ENCODE results near the gene CAMSAP1.

CAMSAP1 gene

GRCh38 chr9:135771401-135772051 lies 135.8 kb downstream of the CAMSAP1 start:
- Histone ChIP-seq H3K27ac (ENCODE audit: low read depth, low read length, poor library complexity, severe bottlenecking) (no peak overlapping the region), H3K4me3 (ENCODE audit: low read depth, low read length, poor library complexity, severe bottlenecking) (no peak overlapping the region), H3K9ac (ENCODE audit: low read length) (no peak overlapping the region), H4K20me1 (ENCODE audit: insufficient read depth, low read length) (no peaks in the 10 kb centered on the region), H3K9me3 (ENCODE audit: low read length) (no peaks in the 10 kb centered on the region), H3K4me2 (ENCODE audit: low read length) (no peak overlapping the region), H3K27me3 (ENCODE audit: insufficient read depth, low read length) (no peaks in the 10 kb centered on the region), H3F3A (ENCODE audit: insufficient read depth, low read length) (no peaks in the 10 kb centered on the region), H3K9me2 (ENCODE audit: low read depth, low read length) (no peaks in the 10 kb centered on the region), H3K4me1 (ENCODE audit: insufficient read depth, low read length, severe bottlenecking) (no peaks in the 10 kb centered on the region), H2AFZ (ENCODE audit: low read length) (no peak overlapping the region), H3K36me3 (ENCODE audit: insufficient read depth, low read length) (no peaks in the 10 kb centered on the region), H3K79me2 (ENCODE audit: insufficient read depth, low read length) (no peaks in the 10 kb centered on the region)
- TF ChIP-seq EZH2 (IDR thresholded peaks at IDR 0.05; ENCODE audit: borderline replicate concordance, low read length) = no peak
- no peak for TF ChIP-seq CTCF (IDR thresholded peaks at IDR 0.05; ENCODE audit: low read length)

- Histone ChIP-seq H3K4me3 (ENCODE audit: low read depth, low read length, poor library complexity, severe bottlenecking) (no peak overlapping the region), H3K9me2 (ENCODE audit: low read depth, low read length) (no peaks in the 10 kb centered on the region), H3K27ac (ENCODE audit: low read depth, low read length, poor library complexity, severe bottlenecking) (no peak overlapping the region), H3K27me3 (ENCODE audit: insufficient read depth, low read length) (no peaks in the 10 kb centered on the region), H2AFZ (ENCODE audit: low read length) (no peak overlapping the region), H3K9me3 (ENCODE audit: low read length) (no peaks in the 10 kb centered on the region), H3K4me2 (ENCODE audit: low read length) (no peak overlapping the region), H3K36me3 (ENCODE audit: insufficient read depth, low read length) (no peaks in the 10 kb centered on the region), H3K79me2 (ENCODE audit: insufficient read depth, low read length) (no peaks in the 10 kb centered on the region), H3K9ac (ENCODE audit: low read length) (no peak overlapping the region), H3F3A (ENCODE audit: insufficient read depth, low read length) (no peaks in the 10 kb centered on the region), H3K4me1 (ENCODE audit: insufficient read depth, low read length, severe bottlenecking) (no peaks in the 10 kb centered on the region), H4K20me1 (ENCODE audit: insufficient read depth, low read length) (no peaks in the 10 kb centered on the region)
- TF ChIP-seq EZH2 (IDR thresholded peaks at IDR 0.05; ENCODE audit: borderline replicate concordance, low read length) (no peak), CTCF (IDR thresholded peaks at IDR 0.05; ENCODE audit: low read length) (no peak)
Measured at GRCh38 chr9:135770771-135771170, 136.6 kb downstream of the CAMSAP1 start.

GRCh38 chr9:135770203-135770535 lies 137.2 kb downstream of the CAMSAP1 start:
- H3K9ac ChIP-seq (ENCODE audit: low read length) = no peak overlapping the region
- no peak overlapping the region for H3K4me3 ChIP-seq (ENCODE audit: low read depth, low read length, poor library complexity, severe bottlenecking)
- H2AFZ ChIP-seq (ENCODE audit: low read length) = no peak overlapping the region
- TF ChIP-seq CTCF (IDR thresholded peaks at IDR 0.05; ENCODE audit: low read length) = no peak
- H3K79me2 ChIP-seq (ENCODE audit: insufficient read depth, low read length) = no peaks in the 10 kb centered on the region
- H3K9me2 ChIP-seq (ENCODE audit: low read depth, low read length) = no peaks in the 10 kb centered on the region
- H3K27ac ChIP-seq (ENCODE audit: low read depth, low read length, poor library complexity, severe bottlenecking) = no peak overlapping the region
- H3K4me2 ChIP-seq (ENCODE audit: low read length) = no peak overlapping the region
- H3K27me3 ChIP-seq (ENCODE audit: insufficient read depth, low read length) = no peaks in the 10 kb centered on the region
- no peaks in the 10 kb centered on the region for H4K20me1 ChIP-seq (ENCODE audit: insufficient read depth, low read length)
- no peaks in the 10 kb centered on the region for H3F3A ChIP-seq (ENCODE audit: insufficient read depth, low read length)
- no peaks in the 10 kb centered on the region for H3K4me1 ChIP-seq (ENCODE audit: insufficient read depth, low read length, severe bottlenecking)
- H3K36me3 ChIP-seq (ENCODE audit: insufficient read depth, low read length) = no peaks in the 10 kb centered on the region
- H3K9me3 ChIP-seq (ENCODE audit: low read length) = no peaks in the 10 kb centered on the region
